GM23338 (cell line): Measurements from ENCODE around the gene SLC34A3. TPM values are rescaled to one million over a fixed set of nuclear protein-coding genes. Genes with fewer than 3 reads are reported as not detected.

Source experiments
- ATAC-seq: fragments of 200-7000 bp; cut with Tn5 transposase; 3 replicates; pipeline ENCODE4 v1.9.1; 2020
- DNase-seq: peaks from one replicate; pipeline ENCODE4 v3.0.0-alpha.2; 2015; ENCODE audit warnings: low spot score
- H2AFZ ChIP-seq: fragments of 200-600 bp; sonication (generic); 2 replicates; pipeline ENCODE4 v1.8.0; 2016; ENCODE audit warnings: antibody characterized with exemption, mild to moderate bottlenecking, moderate library complexity
- H3F3A ChIP-seq: fragments of 200-600 bp; sonication (generic); replicated peaks from 2 replicates; pipeline ENCODE4 v1.8.0; 2017; ENCODE audit warnings: antibody characterized with exemption, mixed run types, low read depth
- H3K27ac ChIP-seq: fragments of 200-600 bp; sonication (generic); 2 replicates; pipeline ENCODE4 v1.6.1; 2016; ENCODE audit warnings: low read depth
- H3K27me3 ChIP-seq: fragments of 200-600 bp; sonication (generic); 2 replicates; pipeline ENCODE4 v1.8.0; 2016; ENCODE audit warnings: mild to moderate bottlenecking, mixed run types, moderate library complexity; ENCODE audit not compliant: insufficient read depth
- H3K36me3 ChIP-seq: fragments of 200-600 bp; sonication (generic); 2 replicates; pipeline ENCODE4 v1.8.0; 2016; ENCODE audit warnings: mild to moderate bottlenecking; ENCODE audit not compliant: insufficient read depth
- H3K4me1 ChIP-seq: fragments of 200-600 bp; sonication (generic); 2 replicates; pipeline ENCODE4 v1.8.0; 2016; ENCODE audit warnings: mild to moderate bottlenecking, moderate library complexity; ENCODE audit not compliant: insufficient read depth
- H3K4me2 ChIP-seq: fragments of 200-600 bp; sonication (generic); 2 replicates; pipeline ENCODE4 v1.7.1; 2017; ENCODE audit warnings: mixed run types
- H3K4me3 ChIP-seq: fragments of 200-600 bp; sonication (generic); 2 replicates; pipeline ENCODE4 v1.6.1; 2016; ENCODE audit warnings: mixed run types
- H3K79me2 ChIP-seq: fragments of 200-600 bp; sonication (generic); replicated peaks from 2 replicates; pipeline ENCODE4 v1.8.0; 2017; ENCODE audit warnings: mild to moderate bottlenecking; ENCODE audit not compliant: insufficient read depth
- H3K9me2 ChIP-seq: fragments of 200-600 bp; sonication (generic); 2 replicates; pipeline ENCODE4 v1.8.0; 2017; ENCODE audit not compliant: insufficient read depth
- H4K20me1 ChIP-seq: fragments of 200-600 bp; sonication (generic); replicated peaks from 2 replicates; pipeline ENCODE4 v1.8.0; 2017; ENCODE audit warnings: mild to moderate bottlenecking; ENCODE audit not compliant: insufficient read depth
- H3K27ac Mint-ChIP-seq: 2 replicates; pipeline ENCODE4 v1.8.0; 2020; ENCODE audit warnings: inconsistent platforms, mild to moderate bottlenecking, moderate library complexity, mixed read lengths
- H3K27me3 Mint-ChIP-seq: 3 replicates; pipeline ENCODE4 v1.8.0; 2022; ENCODE audit warnings: low read depth, mild to moderate bottlenecking, moderate library complexity, mixed read lengths, inconsistent platforms; ENCODE audit not compliant: insufficient read depth, poor library complexity
- H3K36me3 Mint-ChIP-seq: 3 replicates; pipeline ENCODE4 v1.8.0; 2021; ENCODE audit warnings: low read depth, mild to moderate bottlenecking, inconsistent platforms, moderate library complexity, mixed read lengths
- H3K4me1 Mint-ChIP-seq: 3 replicates; pipeline ENCODE4 v1.8.0; 2020; ENCODE audit warnings: mild to moderate bottlenecking, inconsistent platforms, mixed read lengths
- H3K4me3 Mint-ChIP-seq: 3 replicates; pipeline ENCODE4 v1.8.0; 2021; ENCODE audit warnings: moderate library complexity, mild to moderate bottlenecking, inconsistent platforms, mixed read lengths
- H3K9me3 Mint-ChIP-seq: 3 replicates; pipeline ENCODE4 v1.8.0; 2020; ENCODE audit warnings: moderate library complexity, mild to moderate bottlenecking, inconsistent platforms, mixed read lengths
- CREB1 ChIP-seq: fragments of 250-450 bp; sonication (Bioruptor Pico); IDR thresholded peaks from 2 replicates; pipeline ENCODE4 v1.5.0; 2020; ENCODE audit warnings: low read depth, mild to moderate bottlenecking, moderate library complexity
- EZH2phosphoT487 ChIP-seq: fragments of 200-600 bp; sonication (generic); IDR thresholded peaks from one replicate; pipeline ENCODE4 v1.8.1; 2018; ENCODE audit warnings: antibody characterized with exemption; ENCODE audit not compliant: unreplicated experiment
- JUNB ChIP-seq: IDR thresholded peaks from one replicate; pipeline ENCODE4 v1.6.1; 2016; ENCODE audit warnings: antibody characterized with exemption; ENCODE audit not compliant: unreplicated experiment
- NANOG ChIP-seq: IDR thresholded peaks from 2 replicates; pipeline ENCODE4 v1.6.1; 2016; ENCODE audit warnings: antibody characterized with exemption, borderline replicate concordance
- STAT1 ChIP-seq: IDR thresholded peaks from one replicate; pipeline ENCODE4 v1.6.1; 2016; ENCODE audit warnings: antibody characterized with exemption; ENCODE audit not compliant: unreplicated experiment
- ZNF114 ChIP-seq: fragments of 250-450 bp; sonication (Bioruptor Pico); IDR thresholded peaks from 2 replicates; pipeline ENCODE4 v1.5.0; 2020; ENCODE audit warnings: mild to moderate bottlenecking, moderate library complexity
- ZNF331 ChIP-seq: fragments of 250-450 bp; sonication (Bioruptor Pico); IDR thresholded peaks from 2 replicates; pipeline ENCODE4 v1.5.0; 2020; ENCODE audit warnings: low read depth, mild to moderate bottlenecking, moderate library complexity
- polyA plus RNA-seq: library from polyadenylated mRNA; unstranded; fragments of >200 nt; fragmentation: Nextera tagmentation; extraction: Ambion mirVana; gene quantifications from 2 replicates; pipeline ENCODE4 v1.2.1, GENCODE V29; 2016
- total RNA-seq: library from RNA; depleted of rRNA; stranded (reverse); fragments of >200 nt; shearing (Covaris generic); gene quantifications from 2 replicates; pipeline ENCODE4 v1.2.3, GENCODE V29; 2014
- TF ChIP-seq, protein P1 (sequence below): fragments of 250-450 bp; sonication (Bioruptor Pico); IDR thresholded peaks from 2 replicates; pipeline ENCODE4 v1.5.0; 2020; ENCODE audit warnings: mild to moderate bottlenecking, moderate library complexity
- TF ChIP-seq, protein P2 (sequence below): IDR thresholded peaks from one replicate; pipeline ENCODE4 v1.6.1; 2018; ENCODE audit warnings: antibody characterized with exemption; ENCODE audit not compliant: unreplicated experiment
- TF ChIP-seq, protein P3 (sequence below), 2 experiments: fragments of 200-600 bp in 1 of 2; sonication (generic) in 1 of 2; conservative IDR thresholded peaks; 2 replicates each; pipeline versions ENCODE4 v1.5.1 to v1.6.1; 2016 to 2017; ENCODE audit warnings: antibody characterized with exemption in 2 of 2, low read depth in 2 of 2, mild to moderate bottlenecking in 2 of 2, moderate library complexity in 1 of 2

SLC34A3 gene
- total and polyA plus RNA-seq, 2 experiments from 2014 or later: not detected

DNA sequence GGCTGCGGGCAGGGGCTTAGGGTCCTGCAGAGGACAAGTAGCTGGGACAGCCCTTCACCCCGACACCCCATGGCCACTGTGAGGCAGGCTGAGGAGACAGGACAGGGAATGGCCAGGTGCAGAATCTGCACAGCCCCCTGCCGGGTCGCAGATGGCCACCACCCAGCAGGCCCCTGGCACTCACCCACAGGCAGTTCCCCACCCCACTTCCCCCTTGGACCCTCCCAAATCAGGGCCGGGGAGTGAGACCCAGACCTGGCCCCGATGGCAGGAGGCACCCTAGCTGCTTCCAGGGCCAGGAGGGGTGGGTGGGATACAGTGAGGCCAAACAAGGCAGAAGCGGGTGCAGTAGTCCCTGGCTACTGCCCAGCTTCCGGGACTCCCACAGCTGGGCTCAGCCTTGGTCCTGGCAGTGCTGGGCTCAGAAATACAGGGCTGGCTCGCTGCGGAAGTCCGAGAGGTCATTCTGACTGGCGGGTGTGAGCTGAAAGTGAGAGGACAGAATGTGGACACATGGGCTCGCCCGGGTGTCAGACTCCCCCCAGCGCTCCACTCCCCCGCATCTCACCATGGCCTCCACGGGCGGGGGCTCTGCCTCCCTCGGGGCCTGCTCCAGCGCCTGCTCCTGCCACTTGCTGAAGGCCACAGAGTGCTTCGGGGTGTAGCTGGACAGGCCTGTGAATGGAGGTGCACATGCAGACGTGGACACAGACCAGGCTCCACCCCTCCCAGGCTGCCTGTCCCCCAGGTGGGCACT, 38.8 kb upstream of the SLC34A3 start:
- Histone ChIP-seq H3K4me3 (no peak overlapping the region), H3K9me2 (no peaks in the 10 kb centered on the region), H3F3A (0 out of 2 replicates have a peak, but pooled peaks cover 4% of the 10 kb centered on the region), H3K36me3 (no peaks in the 10 kb centered on the region), H2AFZ (no peak overlapping the region), H3K27ac (no peak overlapping the region), H3K4me2 (no peak overlapping the region), H3K4me1 (peaks cover 13% of the 10 kb centered on the region), H4K20me1 (peaks cover 4% of the 10 kb centered on the region; the same call in 1 of the 2 replicates), H3K79me2 (peaks cover 36% of the 10 kb centered on the region), H3K27me3 (no peaks in the 10 kb centered on the region)
- ATAC-seq (no peak), DNase-seq (no peak)
- Mint-ChIP-seq H3K9me3 (no peaks in the 10 kb centered on the region; the same call in 2 of the 3 replicates), H3K36me3 (peaks cover 5% of the 10 kb centered on the region), H3K27me3 (peaks cover 12% of the 10 kb centered on the region), H3K4me3 (no peak overlapping the region), H3K27ac (no peak overlapping the region), H3K4me1 (peaks cover 16% of the 10 kb centered on the region)
- TF ChIP-seq EZH2phosphoT487 (no peak), ZNF331 (CRISPR knock-in tag) (no peak), CREB1 (CRISPR knock-in tag) (no peak), NANOG (no peak), ZNF114 (no peak), STAT1 (no peak), JUNB (no peak)
- TF ChIP-seq, protein P1, sequence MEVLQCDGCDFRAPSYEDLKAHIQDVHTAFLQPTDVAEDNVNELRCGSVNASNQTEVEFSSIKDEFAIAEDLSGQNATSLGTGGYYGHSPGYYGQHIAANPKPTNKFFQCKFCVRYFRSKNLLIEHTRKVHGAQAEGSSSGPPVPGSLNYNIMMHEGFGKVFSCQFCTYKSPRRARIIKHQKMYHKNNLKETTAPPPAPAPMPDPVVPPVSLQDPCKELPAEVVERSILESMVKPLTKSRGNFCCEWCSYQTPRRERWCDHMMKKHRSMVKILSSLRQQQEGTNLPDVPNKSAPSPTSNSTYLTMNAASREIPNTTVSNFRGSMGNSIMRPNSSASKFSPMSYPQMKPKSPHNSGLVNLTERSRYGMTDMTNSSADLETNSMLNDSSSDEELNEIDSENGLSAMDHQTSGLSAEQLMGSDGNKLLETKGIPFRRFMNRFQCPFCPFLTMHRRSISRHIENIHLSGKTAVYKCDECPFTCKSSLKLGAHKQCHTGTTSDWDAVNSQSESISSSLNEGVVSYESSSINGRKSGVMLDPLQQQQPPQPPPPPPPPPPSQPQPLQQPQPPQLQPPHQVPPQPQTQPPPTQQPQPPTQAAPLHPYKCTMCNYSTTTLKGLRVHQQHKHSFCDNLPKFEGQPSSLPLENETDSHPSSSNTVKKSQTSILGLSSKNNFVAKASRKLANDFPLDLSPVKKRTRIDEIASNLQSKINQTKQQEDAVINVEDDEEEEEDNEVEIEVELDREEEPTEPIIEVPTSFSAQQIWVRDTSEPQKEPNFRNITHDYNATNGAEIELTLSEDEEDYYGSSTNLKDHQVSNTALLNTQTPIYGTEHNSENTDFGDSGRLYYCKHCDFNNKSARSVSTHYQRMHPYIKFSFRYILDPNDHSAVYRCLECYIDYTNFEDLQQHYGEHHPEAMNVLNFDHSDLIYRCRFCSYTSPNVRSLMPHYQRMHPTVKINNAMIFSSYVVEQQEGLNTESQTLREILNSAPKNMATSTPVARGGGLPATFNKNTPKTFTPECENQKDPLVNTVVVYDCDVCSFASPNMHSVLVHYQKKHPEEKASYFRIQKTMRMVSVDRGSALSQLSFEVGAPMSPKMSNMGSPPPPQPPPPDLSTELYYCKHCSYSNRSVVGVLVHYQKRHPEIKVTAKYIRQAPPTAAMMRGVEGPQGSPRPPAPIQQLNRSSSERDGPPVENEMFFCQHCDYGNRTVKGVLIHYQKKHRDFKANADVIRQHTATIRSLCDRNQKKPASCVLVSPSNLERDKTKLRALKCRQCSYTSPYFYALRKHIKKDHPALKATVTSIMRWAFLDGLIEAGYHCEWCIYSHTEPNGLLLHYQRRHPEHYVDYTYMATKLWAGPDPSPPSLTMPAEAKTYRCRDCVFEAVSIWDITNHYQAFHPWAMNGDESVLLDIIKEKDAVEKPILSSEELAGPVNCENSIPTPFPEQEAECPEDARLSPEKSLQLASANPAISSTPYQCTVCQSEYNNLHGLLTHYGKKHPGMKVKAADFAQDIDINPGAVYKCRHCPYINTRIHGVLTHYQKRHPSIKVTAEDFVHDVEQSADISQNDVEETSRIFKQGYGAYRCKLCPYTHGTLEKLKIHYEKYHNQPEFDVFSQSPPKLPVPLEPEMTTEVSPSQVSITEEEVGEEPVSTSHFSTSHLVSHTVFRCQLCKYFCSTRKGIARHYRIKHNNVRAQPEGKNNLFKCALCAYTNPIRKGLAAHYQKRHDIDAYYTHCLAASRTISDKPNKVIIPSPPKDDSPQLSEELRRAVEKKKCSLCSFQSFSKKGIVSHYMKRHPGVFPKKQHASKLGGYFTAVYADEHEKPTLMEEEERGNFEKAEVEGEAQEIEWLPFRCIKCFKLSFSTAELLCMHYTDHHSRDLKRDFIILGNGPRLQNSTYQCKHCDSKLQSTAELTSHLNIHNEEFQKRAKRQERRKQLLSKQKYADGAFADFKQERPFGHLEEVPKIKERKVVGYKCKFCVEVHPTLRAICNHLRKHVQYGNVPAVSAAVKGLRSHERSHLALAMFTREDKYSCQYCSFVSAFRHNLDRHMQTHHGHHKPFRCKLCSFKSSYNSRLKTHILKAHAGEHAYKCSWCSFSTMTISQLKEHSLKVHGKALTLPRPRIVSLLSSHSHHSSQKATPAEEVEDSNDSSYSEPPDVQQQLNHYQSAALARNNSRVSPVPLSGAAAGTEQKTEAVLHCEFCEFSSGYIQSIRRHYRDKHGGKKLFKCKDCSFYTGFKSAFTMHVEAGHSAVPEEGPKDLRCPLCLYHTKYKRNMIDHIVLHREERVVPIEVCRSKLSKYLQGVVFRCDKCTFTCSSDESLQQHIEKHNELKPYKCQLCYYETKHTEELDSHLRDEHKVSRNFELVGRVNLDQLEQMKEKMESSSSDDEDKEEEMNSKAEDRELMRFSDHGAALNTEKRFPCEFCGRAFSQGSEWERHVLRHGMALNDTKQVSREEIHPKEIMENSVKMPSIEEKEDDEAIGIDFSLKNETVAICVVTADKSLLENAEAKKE (CRISPR knock-in tag): no peak
- TF ChIP-seq, protein P2, sequence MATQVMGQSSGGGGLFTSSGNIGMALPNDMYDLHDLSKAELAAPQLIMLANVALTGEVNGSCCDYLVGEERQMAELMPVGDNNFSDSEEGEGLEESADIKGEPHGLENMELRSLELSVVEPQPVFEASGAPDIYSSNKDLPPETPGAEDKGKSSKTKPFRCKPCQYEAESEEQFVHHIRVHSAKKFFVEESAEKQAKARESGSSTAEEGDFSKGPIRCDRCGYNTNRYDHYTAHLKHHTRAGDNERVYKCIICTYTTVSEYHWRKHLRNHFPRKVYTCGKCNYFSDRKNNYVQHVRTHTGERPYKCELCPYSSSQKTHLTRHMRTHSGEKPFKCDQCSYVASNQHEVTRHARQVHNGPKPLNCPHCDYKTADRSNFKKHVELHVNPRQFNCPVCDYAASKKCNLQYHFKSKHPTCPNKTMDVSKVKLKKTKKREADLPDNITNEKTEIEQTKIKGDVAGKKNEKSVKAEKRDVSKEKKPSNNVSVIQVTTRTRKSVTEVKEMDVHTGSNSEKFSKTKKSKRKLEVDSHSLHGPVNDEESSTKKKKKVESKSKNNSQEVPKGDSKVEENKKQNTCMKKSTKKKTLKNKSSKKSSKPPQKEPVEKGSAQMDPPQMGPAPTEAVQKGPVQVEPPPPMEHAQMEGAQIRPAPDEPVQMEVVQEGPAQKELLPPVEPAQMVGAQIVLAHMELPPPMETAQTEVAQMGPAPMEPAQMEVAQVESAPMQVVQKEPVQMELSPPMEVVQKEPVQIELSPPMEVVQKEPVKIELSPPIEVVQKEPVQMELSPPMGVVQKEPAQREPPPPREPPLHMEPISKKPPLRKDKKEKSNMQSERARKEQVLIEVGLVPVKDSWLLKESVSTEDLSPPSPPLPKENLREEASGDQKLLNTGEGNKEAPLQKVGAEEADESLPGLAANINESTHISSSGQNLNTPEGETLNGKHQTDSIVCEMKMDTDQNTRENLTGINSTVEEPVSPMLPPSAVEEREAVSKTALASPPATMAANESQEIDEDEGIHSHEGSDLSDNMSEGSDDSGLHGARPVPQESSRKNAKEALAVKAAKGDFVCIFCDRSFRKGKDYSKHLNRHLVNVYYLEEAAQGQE: no peak
- TF ChIP-seq, protein P3, sequence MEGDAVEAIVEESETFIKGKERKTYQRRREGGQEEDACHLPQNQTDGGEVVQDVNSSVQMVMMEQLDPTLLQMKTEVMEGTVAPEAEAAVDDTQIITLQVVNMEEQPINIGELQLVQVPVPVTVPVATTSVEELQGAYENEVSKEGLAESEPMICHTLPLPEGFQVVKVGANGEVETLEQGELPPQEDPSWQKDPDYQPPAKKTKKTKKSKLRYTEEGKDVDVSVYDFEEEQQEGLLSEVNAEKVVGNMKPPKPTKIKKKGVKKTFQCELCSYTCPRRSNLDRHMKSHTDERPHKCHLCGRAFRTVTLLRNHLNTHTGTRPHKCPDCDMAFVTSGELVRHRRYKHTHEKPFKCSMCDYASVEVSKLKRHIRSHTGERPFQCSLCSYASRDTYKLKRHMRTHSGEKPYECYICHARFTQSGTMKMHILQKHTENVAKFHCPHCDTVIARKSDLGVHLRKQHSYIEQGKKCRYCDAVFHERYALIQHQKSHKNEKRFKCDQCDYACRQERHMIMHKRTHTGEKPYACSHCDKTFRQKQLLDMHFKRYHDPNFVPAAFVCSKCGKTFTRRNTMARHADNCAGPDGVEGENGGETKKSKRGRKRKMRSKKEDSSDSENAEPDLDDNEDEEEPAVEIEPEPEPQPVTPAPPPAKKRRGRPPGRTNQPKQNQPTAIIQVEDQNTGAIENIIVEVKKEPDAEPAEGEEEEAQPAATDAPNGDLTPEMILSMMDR (conservative IDR thresholded peaks at IDR 0.05; ENCODE audit: low read depth in 2 of 2): no peak
